Vagina (tissue), 2 donors: ENCODE results near the gene ACTL7A.

ENCODE experiments used
- POLR2AphosphoS5 ChIP-seq, 2 donors: sonication (generic); formaldehyde crosslinking; IDR thresholded peaks; one replicate each; pipeline ENCODE4 v1.9.0; 2017; ENCODE audit warnings: antibody characterized with exemption in 2 of 2, mild to moderate bottlenecking in 2 of 2, low read depth in 1 of 2; ENCODE audit not compliant: insufficient read depth in 1 of 2
- TF ChIP-seq, protein P1 (sequence below), 3 experiments: fragments of 450-650 bp in 2 of 3; fragments of 200-600 bp in 1 of 3; sonication (generic) in 1 of 3; IDR thresholded peaks; one replicate each; pipeline ENCODE4 v1.5.1; 2017 to 2019; ENCODE audit warnings: antibody characterized with exemption in 3 of 3, mild to moderate bottlenecking in 2 of 3, moderate library complexity in 2 of 3

DNA sequence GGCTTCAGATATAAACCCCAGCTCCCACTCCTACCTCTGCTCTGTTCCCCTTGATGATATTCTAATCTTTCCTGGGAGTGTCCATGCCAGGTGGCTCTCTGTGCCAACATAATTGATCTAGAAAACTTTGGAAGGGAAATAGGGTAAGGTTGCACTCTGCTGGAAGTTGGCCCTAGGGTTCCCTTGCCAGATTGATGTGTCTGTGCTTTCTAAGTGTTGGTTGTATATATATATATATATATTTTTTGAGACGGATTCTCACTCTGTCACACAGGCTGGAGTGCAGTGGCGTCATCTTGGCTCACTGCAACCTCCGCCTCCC is 29.9 kb upstream of the ACTL7A start:
- TF ChIP-seq, protein P1, sequence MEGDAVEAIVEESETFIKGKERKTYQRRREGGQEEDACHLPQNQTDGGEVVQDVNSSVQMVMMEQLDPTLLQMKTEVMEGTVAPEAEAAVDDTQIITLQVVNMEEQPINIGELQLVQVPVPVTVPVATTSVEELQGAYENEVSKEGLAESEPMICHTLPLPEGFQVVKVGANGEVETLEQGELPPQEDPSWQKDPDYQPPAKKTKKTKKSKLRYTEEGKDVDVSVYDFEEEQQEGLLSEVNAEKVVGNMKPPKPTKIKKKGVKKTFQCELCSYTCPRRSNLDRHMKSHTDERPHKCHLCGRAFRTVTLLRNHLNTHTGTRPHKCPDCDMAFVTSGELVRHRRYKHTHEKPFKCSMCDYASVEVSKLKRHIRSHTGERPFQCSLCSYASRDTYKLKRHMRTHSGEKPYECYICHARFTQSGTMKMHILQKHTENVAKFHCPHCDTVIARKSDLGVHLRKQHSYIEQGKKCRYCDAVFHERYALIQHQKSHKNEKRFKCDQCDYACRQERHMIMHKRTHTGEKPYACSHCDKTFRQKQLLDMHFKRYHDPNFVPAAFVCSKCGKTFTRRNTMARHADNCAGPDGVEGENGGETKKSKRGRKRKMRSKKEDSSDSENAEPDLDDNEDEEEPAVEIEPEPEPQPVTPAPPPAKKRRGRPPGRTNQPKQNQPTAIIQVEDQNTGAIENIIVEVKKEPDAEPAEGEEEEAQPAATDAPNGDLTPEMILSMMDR (IDR thresholded peaks at IDR 0.05), result no peak
- TF ChIP-seq POLR2AphosphoS5 (IDR thresholded peaks at IDR 0.05; ENCODE audit: insufficient read depth in 1 of 2, low read depth in 1 of 2), result no peak
